Measurements from ENCODE around the gene SCAP.

SCAP gene

DNA sequence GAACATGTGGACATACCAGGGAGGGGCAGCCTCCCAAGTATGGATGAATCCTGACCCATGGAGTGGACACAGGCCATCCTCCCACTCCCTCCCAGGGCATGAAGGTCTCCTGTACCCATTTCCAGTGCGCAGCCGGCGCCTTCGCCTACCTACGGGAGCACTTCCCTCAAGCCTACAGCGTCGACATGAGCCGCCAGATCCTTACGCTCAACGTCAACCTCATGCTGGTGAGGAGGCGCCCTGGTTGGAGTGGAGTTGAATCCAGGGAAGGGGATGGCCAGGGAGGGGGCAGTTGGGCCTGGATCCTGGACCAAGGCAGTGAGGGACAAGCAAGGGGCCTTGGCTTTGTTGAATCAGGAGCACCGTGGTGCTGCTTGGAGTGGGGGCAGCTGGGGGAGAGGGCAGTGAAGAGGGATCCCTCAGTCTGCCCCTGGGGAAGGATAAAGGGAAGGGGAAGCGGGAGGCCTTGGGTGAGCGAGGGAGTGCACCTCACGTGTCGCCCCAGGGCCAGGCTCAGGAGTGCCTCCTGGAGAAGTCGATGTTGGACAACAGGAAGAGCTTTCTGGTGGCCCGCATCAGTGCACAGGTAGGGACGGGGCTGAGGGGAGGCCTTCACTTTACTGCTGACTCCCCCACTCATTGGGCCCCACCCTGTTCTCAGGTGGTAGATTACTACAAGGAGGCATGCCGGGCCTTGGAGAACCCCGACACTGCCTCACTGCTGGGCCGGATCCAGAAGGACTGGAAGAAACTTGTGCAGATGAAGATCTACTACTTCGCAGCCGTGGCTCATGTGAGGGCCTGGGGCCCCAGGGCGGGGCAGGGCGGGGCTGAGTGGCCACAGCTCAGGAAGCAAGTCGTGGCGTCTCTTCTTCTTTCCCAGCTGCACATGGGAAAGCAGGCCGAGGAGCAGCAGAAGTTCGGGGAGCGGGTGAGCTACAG lies 69.7 kb downstream of the SCAP start:
- DNase-seq (ENCODE audit: low read depth in 1 of 2, low spot score in 1 of 2): no peak
- TF ChIP-seq JUND (IDR thresholded peaks at IDR 0.05; ENCODE audit: low read depth): no peak
- in situ Hi-C loops (cut with HindIII; ENCODE audit: low pct_unique_long_range_greater_than_20kb, low sequenced_read_pairs): no loop called here

DNA sequence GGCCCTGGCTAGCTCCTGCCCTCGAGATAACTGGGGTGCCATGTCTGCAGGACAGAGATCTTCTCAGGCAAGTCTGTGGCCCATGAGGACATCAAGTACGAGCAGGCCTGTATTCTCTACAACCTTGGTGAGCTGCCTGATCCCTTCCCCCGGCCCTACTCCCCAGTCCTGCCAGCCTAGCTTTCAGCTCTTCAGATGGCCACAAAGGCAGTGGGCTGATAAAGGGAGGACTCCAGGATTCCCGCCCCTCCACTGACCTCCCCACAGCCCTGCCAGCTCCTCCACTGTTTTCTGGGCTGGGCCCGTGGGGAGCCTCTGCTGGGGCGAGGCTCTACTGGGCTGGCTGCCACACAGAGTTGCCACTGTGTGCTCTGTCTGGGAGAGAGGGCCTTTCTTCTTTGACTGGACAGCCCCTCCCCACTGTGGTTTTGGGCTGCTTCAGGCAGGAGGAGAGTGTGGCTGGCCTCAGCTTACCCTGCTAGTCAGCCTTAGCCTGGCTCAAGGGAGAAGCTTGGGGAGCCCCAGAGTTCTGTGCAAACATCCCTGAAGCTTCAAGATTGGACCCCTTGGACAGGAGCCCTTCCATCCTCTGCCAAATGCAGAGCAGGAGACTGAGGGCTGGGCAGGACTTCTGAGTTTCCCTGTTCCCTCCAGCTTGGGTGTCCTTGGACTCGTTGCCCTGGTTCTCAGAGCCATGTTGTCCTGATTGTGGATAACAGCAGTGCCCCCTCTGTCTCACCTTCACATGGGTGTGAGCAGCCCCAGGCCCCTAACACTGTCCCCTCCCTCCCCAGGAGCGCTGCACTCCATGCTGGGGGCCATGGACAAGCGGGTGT lies 70.6 kb downstream of the SCAP start:
- DNase-seq (ENCODE audit: low read depth in 1 of 2, low spot score in 1 of 2): no peak
- in situ Hi-C loops (cut with HindIII; ENCODE audit: low pct_unique_long_range_greater_than_20kb, low sequenced_read_pairs): no loop called here
- TF ChIP-seq JUND (IDR thresholded peaks at IDR 0.05; ENCODE audit: low read depth): no peak

DNA sequence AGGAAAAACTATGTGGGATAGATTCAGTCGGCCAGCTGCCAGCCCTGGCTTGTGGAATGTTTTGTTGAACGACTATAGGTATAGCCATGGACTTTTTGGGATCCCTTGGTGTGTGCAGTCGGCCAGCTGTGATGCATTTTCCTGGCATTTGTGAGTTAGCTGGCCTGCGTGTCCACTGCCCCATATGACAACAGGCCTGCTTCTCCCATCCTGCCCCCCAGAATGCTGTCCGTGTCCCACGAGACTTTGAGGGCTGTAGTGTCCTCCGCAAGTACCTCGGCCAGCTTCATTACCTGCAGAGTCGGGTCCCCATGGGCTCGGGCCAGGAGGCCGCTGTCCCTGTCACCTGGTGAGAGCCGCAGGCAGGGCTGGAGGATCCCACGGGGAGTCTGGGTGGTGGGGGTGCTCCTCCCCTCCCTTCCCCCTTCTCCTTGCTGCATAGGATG lies 71.3 kb downstream of the SCAP start:
- no peak for DNase-seq (ENCODE audit: low read depth in 1 of 2, low spot score in 1 of 2)
- TF ChIP-seq JUND (IDR thresholded peaks at IDR 0.05; ENCODE audit: low read depth): no peak
- in situ Hi-C loops (cut with HindIII; ENCODE audit: low pct_unique_long_range_greater_than_20kb, low sequenced_read_pairs): no loop called here

DNA sequence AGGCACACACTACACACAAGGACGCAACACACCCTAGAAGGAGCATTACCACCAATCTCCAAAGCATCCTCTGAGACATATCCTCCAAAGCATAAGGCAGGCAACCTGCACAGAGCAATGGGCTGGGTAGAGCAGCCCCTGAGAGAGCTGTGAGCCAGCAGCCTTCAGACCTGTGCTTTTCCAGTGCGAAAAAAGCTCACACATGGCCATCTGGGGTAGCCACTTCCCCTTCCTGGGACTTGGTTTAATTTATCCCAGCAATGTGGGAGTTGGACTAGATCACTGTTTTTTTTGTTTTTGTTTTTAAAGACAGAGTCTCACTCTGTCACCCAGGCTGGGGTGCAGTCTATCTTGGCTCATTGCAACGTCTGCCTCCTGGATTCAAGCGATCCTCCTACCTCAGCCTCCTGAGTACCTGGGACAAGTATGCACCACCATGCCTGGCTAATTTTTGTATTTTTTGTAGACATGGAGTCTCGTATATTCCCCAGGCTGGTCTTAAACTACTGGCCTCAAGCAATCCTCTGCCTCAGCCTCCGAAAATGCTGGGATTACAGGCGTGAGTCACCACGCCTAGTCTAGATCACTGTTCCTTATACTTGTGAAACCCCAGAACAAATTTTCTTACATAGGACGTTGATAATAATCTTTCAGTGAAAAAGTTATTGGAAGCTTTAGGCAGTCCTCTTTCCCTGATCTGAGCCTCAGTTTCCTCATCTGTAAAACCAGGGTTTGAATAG lies 76.0 kb downstream of the SCAP start:
- TF ChIP-seq JUND (IDR thresholded peaks at IDR 0.05; ENCODE audit: low read depth): no peak
- in situ Hi-C loops (cut with HindIII; ENCODE audit: low pct_unique_long_range_greater_than_20kb, low sequenced_read_pairs): no loop called here
- no peak for DNase-seq (ENCODE audit: low read depth in 1 of 2, low spot score in 1 of 2)

DNA sequence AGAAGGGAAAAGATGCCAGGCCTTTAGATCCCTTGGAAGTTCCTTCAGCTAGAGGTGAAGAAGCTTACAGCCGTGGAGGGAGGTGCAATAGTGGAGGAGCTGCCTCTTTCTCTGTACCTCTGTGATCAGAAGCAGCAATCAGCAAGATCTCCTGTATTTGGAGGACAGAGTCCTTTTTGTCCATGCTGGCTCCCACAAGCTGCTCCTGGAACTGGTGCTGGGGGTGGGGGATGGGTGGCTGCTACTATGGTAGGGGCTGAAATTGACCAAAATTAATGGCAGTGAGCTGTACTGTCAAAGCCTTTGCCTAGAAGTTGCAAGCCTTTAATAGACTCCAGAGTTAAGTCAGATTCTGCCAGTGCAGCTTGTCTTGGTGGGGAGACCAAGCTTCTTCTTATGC lies 76.7 kb downstream of the SCAP start:
- DNase-seq (ENCODE audit: low read depth in 1 of 2, low spot score in 1 of 2): no peak
- TF ChIP-seq JUND (IDR thresholded peaks at IDR 0.05; ENCODE audit: low read depth): no peak
- in situ Hi-C loops (cut with HindIII; ENCODE audit: low pct_unique_long_range_greater_than_20kb, low sequenced_read_pairs): no loop called here

GRCh38 chr3:47398228-47398627 lies 77.5 kb downstream of the SCAP start:
- no peak for TF ChIP-seq JUND (IDR thresholded peaks at IDR 0.05; ENCODE audit: low read depth)
- no peak for DNase-seq (ENCODE audit: low read depth in 1 of 2, low spot score in 1 of 2)
- in situ Hi-C loops (cut with HindIII; ENCODE audit: low pct_unique_long_range_greater_than_20kb, low sequenced_read_pairs): no loop called here

- no peak for DNase-seq (ENCODE audit: low read depth in 1 of 2, low spot score in 1 of 2)
- no peak for TF ChIP-seq JUND (IDR thresholded peaks at IDR 0.05; ENCODE audit: low read depth)
- in situ Hi-C loops (cut with HindIII; ENCODE audit: low pct_unique_long_range_greater_than_20kb, low sequenced_read_pairs): no loop called here
These were observed 80.9 kb downstream of the SCAP start for GRCh38 chr3:47394881-47395280.

GRCh38 chr3:47394140-47394870 lies 81.4 kb downstream of the SCAP start:
- peak in 1 of 2 experiments; percentile 66 for DNase-seq (ENCODE audit: low read depth in 1 of 2, low spot score in 1 of 2)
- in situ Hi-C loops (cut with HindIII; ENCODE audit: low pct_unique_long_range_greater_than_20kb, low sequenced_read_pairs): no loop called here

DNA sequence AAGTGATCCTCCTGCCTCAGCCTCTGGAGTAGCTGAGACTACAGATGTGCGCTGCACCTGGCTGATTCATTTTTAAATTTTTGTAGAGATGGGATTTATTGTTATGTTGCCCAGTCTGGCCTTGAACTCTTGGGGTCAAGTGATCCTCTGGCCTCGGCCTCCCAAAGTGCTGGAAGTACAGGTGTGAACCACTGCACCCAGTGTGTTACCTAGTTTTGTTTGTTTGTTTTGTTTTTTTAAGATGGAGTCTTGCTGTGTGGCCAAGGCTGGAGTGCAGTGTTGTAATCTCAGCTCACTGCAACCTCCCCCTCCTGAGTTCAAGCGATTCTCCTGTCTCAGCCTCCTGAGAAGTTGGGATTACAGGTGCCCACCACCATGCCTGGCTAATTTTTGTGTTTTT lies 82.8 kb downstream of the SCAP start:
- DNase-seq (ENCODE audit: low read depth in 1 of 2, low spot score in 1 of 2): no peak
- TF ChIP-seq JUND (IDR thresholded peaks at IDR 0.05; ENCODE audit: low read depth): no peak
- in situ Hi-C loops (cut with HindIII; ENCODE audit: low pct_unique_long_range_greater_than_20kb, low sequenced_read_pairs): no loop called here

More at GRCh38 chr3:47394140-47394870, 81.4 kb downstream of the SCAP start:
- no peak for TF ChIP-seq JUND (IDR thresholded peaks at IDR 0.05; ENCODE audit: low read depth)

GRCh38 chr3:47385796-47386195 lies 89.9 kb downstream of the SCAP start:
- DNase-seq (ENCODE audit: low read depth in 1 of 2, low spot score in 1 of 2): no peak
- in situ Hi-C loops (cut with HindIII; ENCODE audit: low pct_unique_long_range_greater_than_20kb, low sequenced_read_pairs): no loop called here
- TF ChIP-seq JUND (IDR thresholded peaks at IDR 0.05; ENCODE audit: low read depth): no peak

DNA sequence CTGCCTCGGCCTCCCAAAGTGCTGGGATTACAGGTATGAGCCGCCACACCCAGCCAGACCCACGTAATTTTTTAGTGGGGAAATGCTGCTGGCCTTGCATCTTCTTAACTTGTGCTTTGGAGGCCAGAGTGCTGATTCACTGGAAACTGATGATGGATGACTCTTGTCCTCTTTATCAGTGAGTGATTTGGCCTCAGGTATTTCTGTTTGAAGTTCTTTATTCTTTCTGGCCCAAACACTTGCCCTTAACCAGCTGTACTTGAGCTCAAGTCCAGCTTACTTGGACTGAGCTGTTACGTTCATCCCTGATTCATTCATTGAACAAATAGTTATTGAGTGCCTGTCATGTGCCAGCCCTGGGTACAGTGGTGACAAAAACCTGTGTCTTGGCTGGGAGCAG lies 90.7 kb downstream of the SCAP start:
- TF ChIP-seq JUND (IDR thresholded peaks at IDR 0.05; ENCODE audit: low read depth): no peak
- DNase-seq (ENCODE audit: low read depth in 1 of 2, low spot score in 1 of 2): no peak
- in situ Hi-C loops (cut with HindIII; ENCODE audit: low pct_unique_long_range_greater_than_20kb, low sequenced_read_pairs): no loop called here

DNA sequence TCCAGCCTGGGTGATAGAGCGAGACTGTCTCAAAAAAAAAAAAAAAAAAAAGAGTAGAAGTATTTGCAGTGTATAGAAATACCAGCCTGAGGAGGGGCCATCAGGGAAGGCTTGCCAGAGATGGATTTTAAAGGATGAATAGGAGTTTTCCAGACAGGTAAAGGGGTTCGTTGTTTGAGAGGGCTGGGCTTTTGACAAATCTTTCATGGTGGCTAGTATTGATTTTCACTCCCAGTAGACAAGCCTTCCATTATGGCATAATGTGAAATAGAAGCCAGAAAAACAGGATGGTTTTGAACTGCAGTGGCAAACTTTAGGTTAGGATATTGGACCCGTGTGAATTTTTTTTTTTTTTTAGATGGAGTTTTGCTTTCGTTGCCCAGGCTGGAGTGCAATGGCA lies 91.3 kb downstream of the SCAP start:
- no peak for DNase-seq (ENCODE audit: low read depth in 1 of 2, low spot score in 1 of 2)
- no peak for TF ChIP-seq JUND (IDR thresholded peaks at IDR 0.05; ENCODE audit: low read depth)
- in situ Hi-C loops (cut with HindIII; ENCODE audit: low pct_unique_long_range_greater_than_20kb, low sequenced_read_pairs): no loop called here
